ENCODE data around the gene SLC35F3. TPM values are rescaled to one million over a fixed set of nuclear protein-coding genes. Genes with fewer than 3 reads are reported as not detected.

The SLC35F3 gene
- total RNA-seq, 1 experiment from 2014 or later, result 0.94 TPM

- TF ChIP-seq ZNF263 (CRISPR knock-in tag; IDR thresholded peaks at IDR 0.05; ENCODE audit: low read depth) (no peak), TEAD4 (CRISPR knock-in tag; IDR thresholded peaks at IDR 0.05) (no peak), SMAD3 (CRISPR knock-in tag; IDR thresholded peaks at IDR 0.05; ENCODE audit: borderline replicate concordance) (no peak), ZNF423 (CRISPR knock-in tag; IDR thresholded peaks at IDR 0.05) (no peak)
- TF ChIP-seq, protein P1, sequence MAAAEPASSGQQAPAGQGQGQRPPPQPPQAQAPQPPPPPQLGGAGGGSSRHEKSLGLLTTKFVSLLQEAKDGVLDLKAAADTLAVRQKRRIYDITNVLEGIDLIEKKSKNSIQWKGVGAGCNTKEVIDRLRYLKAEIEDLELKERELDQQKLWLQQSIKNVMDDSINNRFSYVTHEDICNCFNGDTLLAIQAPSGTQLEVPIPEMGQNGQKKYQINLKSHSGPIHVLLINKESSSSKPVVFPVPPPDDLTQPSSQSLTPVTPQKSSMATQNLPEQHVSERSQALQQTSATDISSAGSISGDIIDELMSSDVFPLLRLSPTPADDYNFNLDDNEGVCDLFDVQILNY (CRISPR knock-in tag; IDR thresholded peaks at IDR 0.05), result no peak
- TF ChIP-seq, protein P2, sequence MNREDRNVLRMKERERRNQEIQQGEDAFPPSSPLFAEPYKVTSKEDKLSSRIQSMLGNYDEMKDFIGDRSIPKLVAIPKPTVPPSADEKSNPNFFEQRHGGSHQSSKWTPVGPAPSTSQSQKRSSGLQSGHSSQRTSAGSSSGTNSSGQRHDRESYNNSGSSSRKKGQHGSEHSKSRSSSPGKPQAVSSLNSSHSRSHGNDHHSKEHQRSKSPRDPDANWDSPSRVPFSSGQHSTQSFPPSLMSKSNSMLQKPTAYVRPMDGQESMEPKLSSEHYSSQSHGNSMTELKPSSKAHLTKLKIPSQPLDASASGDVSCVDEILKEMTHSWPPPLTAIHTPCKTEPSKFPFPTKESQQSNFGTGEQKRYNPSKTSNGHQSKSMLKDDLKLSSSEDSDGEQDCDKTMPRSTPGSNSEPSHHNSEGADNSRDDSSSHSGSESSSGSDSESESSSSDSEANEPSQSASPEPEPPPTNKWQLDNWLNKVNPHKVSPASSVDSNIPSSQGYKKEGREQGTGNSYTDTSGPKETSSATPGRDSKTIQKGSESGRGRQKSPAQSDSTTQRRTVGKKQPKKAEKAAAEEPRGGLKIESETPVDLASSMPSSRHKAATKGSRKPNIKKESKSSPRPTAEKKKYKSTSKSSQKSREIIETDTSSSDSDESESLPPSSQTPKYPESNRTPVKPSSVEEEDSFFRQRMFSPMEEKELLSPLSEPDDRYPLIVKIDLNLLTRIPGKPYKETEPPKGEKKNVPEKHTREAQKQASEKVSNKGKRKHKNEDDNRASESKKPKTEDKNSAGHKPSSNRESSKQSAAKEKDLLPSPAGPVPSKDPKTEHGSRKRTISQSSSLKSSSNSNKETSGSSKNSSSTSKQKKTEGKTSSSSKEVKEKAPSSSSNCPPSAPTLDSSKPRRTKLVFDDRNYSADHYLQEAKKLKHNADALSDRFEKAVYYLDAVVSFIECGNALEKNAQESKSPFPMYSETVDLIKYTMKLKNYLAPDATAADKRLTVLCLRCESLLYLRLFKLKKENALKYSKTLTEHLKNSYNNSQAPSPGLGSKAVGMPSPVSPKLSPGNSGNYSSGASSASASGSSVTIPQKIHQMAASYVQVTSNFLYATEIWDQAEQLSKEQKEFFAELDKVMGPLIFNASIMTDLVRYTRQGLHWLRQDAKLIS (CRISPR knock-in tag; IDR thresholded peaks at IDR 0.05; ENCODE audit: borderline replicate concordance), result no peak
These were observed 258.2 kb downstream of the SLC35F3 start (continued) for GRCh38 chr1:234162661-234163060.

- Mint-ChIP-seq H3K4me1 (peaks cover 12% of the 10 kb centered on the region), H3K36me3 (no peaks in the 10 kb centered on the region), H3K9me3 (0 out of 2 replicates have a peak, but pooled peaks cover 3% of the 10 kb centered on the region), H3K27ac (no peak overlapping the region), H3K4me3 (no peak overlapping the region), H3K27me3 (ENCODE audit: low read depth) (peaks cover 4% of the 10 kb centered on the region; the same call in 1 of the 2 replicates)
- DNase-seq (ENCODE audit: low spot score), result no peak
- CTCF ChIA-PET, result interaction anchor here (1.0 to 1.1 kb wide), 2 partner anchors 25 to 164 kb away, joined by 3 to 4 read pairs; no protein-coding TSS in a partner anchor
- POLR2A ChIA-PET, result no interaction called here
- ATAC-seq, result no peak; the same call in none of the 2 replicates
- no peak for TF ChIP-seq ZNF423 (CRISPR knock-in tag; IDR thresholded peaks at IDR 0.05)
- no peak for TF ChIP-seq ELF4 (CRISPR knock-in tag; IDR thresholded peaks at IDR 0.05; ENCODE audit: low read depth)
- TF ChIP-seq NFYB (CRISPR knock-in tag; conservative IDR thresholded peaks at IDR 0.05; ENCODE audit: low read depth), result no peak
- no peak for TF ChIP-seq ZNF416 (CRISPR knock-in tag; IDR thresholded peaks at IDR 0.05)
- TF ChIP-seq, protein P3, sequence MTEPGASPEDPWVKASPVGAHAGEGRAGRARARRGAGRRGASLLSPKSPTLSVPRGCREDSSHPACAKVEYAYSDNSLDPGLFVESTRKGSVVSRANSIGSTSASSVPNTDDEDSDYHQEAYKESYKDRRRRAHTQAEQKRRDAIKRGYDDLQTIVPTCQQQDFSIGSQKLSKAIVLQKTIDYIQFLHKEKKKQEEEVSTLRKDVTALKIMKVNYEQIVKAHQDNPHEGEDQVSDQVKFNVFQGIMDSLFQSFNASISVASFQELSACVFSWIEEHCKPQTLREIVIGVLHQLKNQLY (CRISPR knock-in tag; IDR thresholded peaks at IDR 0.05), result no peak
- no peak for TF ChIP-seq TCF7 (CRISPR knock-in tag; IDR thresholded peaks at IDR 0.05; ENCODE audit: low read depth)
- no peak for TF ChIP-seq SP1 (CRISPR knock-in tag; conservative IDR thresholded peaks at IDR 0.05)
These were observed 258.9 kb downstream of the SLC35F3 start for GRCh38 chr1:234163267-234163919.

- Mint-ChIP-seq H3K9me3 (0 out of 2 replicates have a peak, but pooled peaks cover 3% of the 10 kb centered on the region), H3K4me1 (peaks cover 12% of the 10 kb centered on the region), H3K4me3 (peak overlapping the region; percentile 32; the same call in 1 of the 2 replicates), H3K27ac (peak overlapping the region; percentile 46; the same call in 1 of the 2 replicates), H3K36me3 (no peaks in the 10 kb centered on the region), H3K27me3 (ENCODE audit: low read depth) (peaks cover 4% of the 10 kb centered on the region; the same call in 1 of the 2 replicates)
- TF ChIP-seq, protein P4, sequence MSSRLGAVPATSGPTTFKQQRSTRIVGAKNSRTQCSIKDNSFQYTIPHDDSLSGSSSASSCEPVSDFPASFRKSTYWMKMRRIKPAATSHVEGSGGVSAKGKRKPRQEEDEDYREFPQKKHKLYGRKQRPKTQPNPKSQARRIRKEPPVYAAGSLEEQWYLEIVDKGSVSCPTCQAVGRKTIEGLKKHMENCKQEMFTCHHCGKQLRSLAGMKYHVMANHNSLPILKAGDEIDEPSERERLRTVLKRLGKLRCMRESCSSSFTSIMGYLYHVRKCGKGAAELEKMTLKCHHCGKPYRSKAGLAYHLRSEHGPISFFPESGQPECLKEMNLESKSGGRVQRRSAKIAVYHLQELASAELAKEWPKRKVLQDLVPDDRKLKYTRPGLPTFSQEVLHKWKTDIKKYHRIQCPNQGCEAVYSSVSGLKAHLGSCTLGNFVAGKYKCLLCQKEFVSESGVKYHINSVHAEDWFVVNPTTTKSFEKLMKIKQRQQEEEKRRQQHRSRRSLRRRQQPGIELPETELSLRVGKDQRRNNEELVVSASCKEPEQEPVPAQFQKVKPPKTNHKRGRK (CRISPR knock-in tag; IDR thresholded peaks at IDR 0.05; ENCODE audit: borderline replicate concordance), result peak; percentile 87; the same call in 1 of the 2 replicates
- no peak for TF ChIP-seq IRF2 (CRISPR knock-in tag; IDR thresholded peaks at IDR 0.05; ENCODE audit: borderline replicate concordance, low read depth)
- TF ChIP-seq, protein P5, sequence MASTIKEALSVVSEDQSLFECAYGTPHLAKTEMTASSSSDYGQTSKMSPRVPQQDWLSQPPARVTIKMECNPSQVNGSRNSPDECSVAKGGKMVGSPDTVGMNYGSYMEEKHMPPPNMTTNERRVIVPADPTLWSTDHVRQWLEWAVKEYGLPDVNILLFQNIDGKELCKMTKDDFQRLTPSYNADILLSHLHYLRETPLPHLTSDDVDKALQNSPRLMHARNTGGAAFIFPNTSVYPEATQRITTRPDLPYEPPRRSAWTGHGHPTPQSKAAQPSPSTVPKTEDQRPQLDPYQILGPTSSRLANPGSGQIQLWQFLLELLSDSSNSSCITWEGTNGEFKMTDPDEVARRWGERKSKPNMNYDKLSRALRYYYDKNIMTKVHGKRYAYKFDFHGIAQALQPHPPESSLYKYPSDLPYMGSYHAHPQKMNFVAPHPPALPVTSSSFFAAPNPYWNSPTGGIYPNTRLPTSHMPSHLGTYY (CRISPR knock-in tag; IDR thresholded peaks at IDR 0.05), result no peak
- POLR2A ChIA-PET, result interaction anchor here (0.6 kb wide), 1 partner anchor 88 kb away, joined by 6 read pairs; no protein-coding TSS in a partner anchor
- CTCF ChIA-PET, result interaction anchor here (0.7 kb wide), 1 partner anchor 48 kb away, joined by 3 read pairs; no protein-coding TSS in a partner anchor
- no peak for DNase-seq (ENCODE audit: low spot score)
- peak; percentile 30 for ATAC-seq
These were observed 259.7 kb downstream of the SLC35F3 start for GRCh38 chr1:234164098-234164709.
